HG02973 (cell line): ENCODE results near the gene ERAS.
"Not testable (repeated sequence)": the region's sequence is repeated elsewhere in the genome, so short reads cannot be mapped to it uniquely, and the experiment has no call there.

Experiments used
- ATAC-seq: cut with Tn5 transposase; IDR thresholded peaks from one replicate; pipeline ENCODE4 v1.9.1; 2021; ENCODE audit warnings: moderate library complexity; ENCODE audit not compliant: unreplicated experiment

Gene ERAS

GRCh38 chrX:48794911-48795515 lies 31.3 kb upstream of the ERAS start:
- ATAC-seq = no peak

- ATAC-seq = no peak
These were observed 28.0 kb upstream of the ERAS start for GRCh38 chrX:48798318-48798717.

GRCh38 chrX:48800574-48801279 lies 25.6 kb upstream of the ERAS start:
- no peak for ATAC-seq

GRCh38 chrX:48801280-48802088 lies 24.8 kb upstream of the ERAS start, which contains the start of gene HDAC6:
Gene HDAC6 (plus strand): TSS chrX:48802067. CDS start chrX:48802693, 626 bp downstream.
- ATAC-seq = peak; percentile 85

GRCh38 chrX:48802089-48802904 lies 24.0 kb upstream of the ERAS start:
- peak; percentile 38 for ATAC-seq

GRCh38 chrX:48802905-48803200 lies 23.5 kb upstream of the ERAS start:
- no peak for ATAC-seq

- no peak for ATAC-seq
These were observed 20.2 kb upstream of the ERAS start for GRCh38 chrX:48806081-48806480.

GRCh38 chrX:48813644-48814043 lies 12.7 kb upstream of the ERAS start:
- no peak for ATAC-seq

- no peak for ATAC-seq
These were observed 11.6 kb upstream of the ERAS start for GRCh38 chrX:48814722-48815121.

GRCh38 chrX:48815266-48815665 lies 11.0 kb upstream of the ERAS start:
- ATAC-seq = no peak

- ATAC-seq = no peak
These were observed 10.1 kb upstream of the ERAS start for GRCh38 chrX:48816014-48816810.

GRCh38 chrX:48818098-48818497 lies 8.2 kb upstream of the ERAS start:
- ATAC-seq = no peak

GRCh38 chrX:48818866-48819265 lies 7.4 kb upstream of the ERAS start:
- no peak for ATAC-seq

GRCh38 chrX:48819394-48819793 lies 6.9 kb upstream of the ERAS start:
- ATAC-seq = not testable (repeated sequence)

- ATAC-seq = no peak
These were observed 3.3 kb upstream of the ERAS start for GRCh38 chrX:48823053-48823452.

GRCh38 chrX:48824066-48824465 lies 2.2 kb upstream of the ERAS start:
- no peak for ATAC-seq

GRCh38 chrX:48826876-48827653 lies 752 bp downstream of the ERAS start:
- no peak for ATAC-seq

GRCh38 chrX:48827654-48827968 lies 1.3 kb downstream of the ERAS start:
- ATAC-seq = no peak

GRCh38 chrX:48829016-48829735 lies 2.9 kb downstream of the ERAS start:
- no peak for ATAC-seq
